A549 (cell line): ENCODE data around the gene SAP25.

Experiments
- CHD2 ChIP-seq: fragments of 150-350 bp; IDR thresholded peaks from 2 replicates; pipeline ENCODE4 v1.6.1; 2014; ENCODE audit warnings: low read length; ENCODE audit not compliant: partially characterized antibody
- GATA3 ChIP-seq: IDR thresholded peaks from 2 replicates; pipeline ENCODE4 v1.6.1; 2012; ENCODE audit warnings: borderline replicate concordance
- HDAC2 ChIP-seq: fragments of 200-600 bp; sonication (generic); IDR thresholded peaks from 2 replicates; pipeline ENCODE4 v1.6.1; 2016
- NR3C1 ChIP-seq: fragments of >200 bp; sonication (Bioruptor Twin); formaldehyde crosslinking; IDR thresholded peaks from 3 replicates; pipeline ENCODE4 v1.6.1; 2017
- POLR2A ChIP-seq: IDR thresholded peaks from 2 replicates; pipeline ENCODE4 v1.6.1; 2012; ENCODE audit warnings: mild to moderate bottlenecking, low read length
- POLR2AphosphoS2 ChIP-seq: conservative IDR thresholded peaks from 2 replicates; pipeline ENCODE4 v1.6.1; 2012; ENCODE audit warnings: low read length, improper control_type of control experiment, inconsistent platforms
- SREBF2 ChIP-seq: fragments of 450-650 bp; IDR thresholded peaks from 2 replicates; pipeline ENCODE4 v1.6.1; 2014; ENCODE audit warnings: mild to moderate bottlenecking, moderate library complexity
- TP53 ChIP-seq: fragments of 250-450 bp; sonication (Bioruptor Pico); IDR thresholded peaks from 2 replicates; pipeline ENCODE4 v1.5.0; 2021; ENCODE audit warnings: mild to moderate bottlenecking, moderate library complexity
- TF ChIP-seq, protein P1 (sequence below): IDR thresholded peaks from 2 replicates; pipeline ENCODE4 v1.6.1; 2012
- TF ChIP-seq, protein P2 (sequence below): fragments of >200 bp; sonication (Bioruptor Twin); formaldehyde crosslinking; IDR thresholded peaks from 3 replicates; pipeline ENCODE4 v1.5.1; 2016
- TF ChIP-seq, protein P3 (sequence below): IDR thresholded peaks from 2 replicates; pipeline ENCODE4 v1.6.1; 2012; ENCODE audit warnings: low read depth, borderline replicate concordance

DNA sequence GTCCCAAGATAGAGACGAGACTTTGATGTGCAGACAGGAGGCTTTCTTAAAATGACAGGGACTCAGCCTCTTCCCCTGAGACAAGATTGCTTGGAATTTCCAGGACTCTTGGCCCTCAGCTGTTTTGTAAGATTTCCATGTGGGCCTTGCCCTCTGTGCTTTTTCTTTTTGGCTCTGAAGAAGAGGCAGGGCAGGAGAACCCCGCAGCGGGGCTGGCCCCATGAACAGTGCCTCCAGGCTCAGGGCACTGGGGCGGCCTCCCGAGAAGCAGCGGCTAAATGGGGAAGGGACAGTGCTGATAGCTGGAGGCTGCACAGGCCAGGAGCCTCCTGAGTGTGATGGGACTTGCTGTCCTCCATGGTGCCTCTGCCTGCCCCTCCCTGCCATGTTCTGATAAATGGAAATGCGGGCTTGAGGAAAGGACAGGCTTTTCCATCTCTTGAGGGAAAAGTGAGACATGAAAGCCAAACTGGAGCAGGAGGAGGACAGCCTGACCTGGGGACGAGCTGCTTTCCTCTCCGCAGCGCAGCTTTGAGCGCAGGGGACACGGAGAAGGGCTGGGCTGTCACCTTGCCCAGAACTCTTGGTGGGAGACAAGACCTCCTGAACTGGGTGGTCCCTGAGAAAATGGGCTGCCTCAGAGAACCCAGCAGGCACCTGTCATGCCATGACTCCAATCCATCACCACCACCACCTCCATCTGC lies 12.1 kb downstream of the SAP25 start:
- TF ChIP-seq HDAC2 (no peak), NR3C1 (no peak), CHD2 (no peak), POLR2A (no peak), GATA3 (no peak), SREBF2 (no peak), POLR2AphosphoS2 (no peak), TP53 (CRISPR knock-in tag) (no peak)
- TF ChIP-seq, protein P1, sequence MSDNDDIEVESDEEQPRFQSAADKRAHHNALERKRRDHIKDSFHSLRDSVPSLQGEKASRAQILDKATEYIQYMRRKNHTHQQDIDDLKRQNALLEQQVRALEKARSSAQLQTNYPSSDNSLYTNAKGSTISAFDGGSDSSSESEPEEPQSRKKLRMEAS, result no peak
- TF ChIP-seq, protein P2, sequence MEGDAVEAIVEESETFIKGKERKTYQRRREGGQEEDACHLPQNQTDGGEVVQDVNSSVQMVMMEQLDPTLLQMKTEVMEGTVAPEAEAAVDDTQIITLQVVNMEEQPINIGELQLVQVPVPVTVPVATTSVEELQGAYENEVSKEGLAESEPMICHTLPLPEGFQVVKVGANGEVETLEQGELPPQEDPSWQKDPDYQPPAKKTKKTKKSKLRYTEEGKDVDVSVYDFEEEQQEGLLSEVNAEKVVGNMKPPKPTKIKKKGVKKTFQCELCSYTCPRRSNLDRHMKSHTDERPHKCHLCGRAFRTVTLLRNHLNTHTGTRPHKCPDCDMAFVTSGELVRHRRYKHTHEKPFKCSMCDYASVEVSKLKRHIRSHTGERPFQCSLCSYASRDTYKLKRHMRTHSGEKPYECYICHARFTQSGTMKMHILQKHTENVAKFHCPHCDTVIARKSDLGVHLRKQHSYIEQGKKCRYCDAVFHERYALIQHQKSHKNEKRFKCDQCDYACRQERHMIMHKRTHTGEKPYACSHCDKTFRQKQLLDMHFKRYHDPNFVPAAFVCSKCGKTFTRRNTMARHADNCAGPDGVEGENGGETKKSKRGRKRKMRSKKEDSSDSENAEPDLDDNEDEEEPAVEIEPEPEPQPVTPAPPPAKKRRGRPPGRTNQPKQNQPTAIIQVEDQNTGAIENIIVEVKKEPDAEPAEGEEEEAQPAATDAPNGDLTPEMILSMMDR, result no peak
- TF ChIP-seq, protein P3, sequence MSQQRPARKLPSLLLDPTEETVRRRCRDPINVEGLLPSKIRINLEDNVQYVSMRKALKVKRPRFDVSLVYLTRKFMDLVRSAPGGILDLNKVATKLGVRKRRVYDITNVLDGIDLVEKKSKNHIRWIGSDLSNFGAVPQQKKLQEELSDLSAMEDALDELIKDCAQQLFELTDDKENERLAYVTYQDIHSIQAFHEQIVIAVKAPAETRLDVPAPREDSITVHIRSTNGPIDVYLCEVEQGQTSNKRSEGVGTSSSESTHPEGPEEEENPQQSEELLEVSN, result no peak
